ENCODE measurements around the gene AVPR2. TPM values are rescaled to one million over a fixed set of nuclear protein-coding genes. Genes with fewer than 3 reads are reported as not detected.

Gene AVPR2
- total and polyA plus RNA-seq, 9 of the 15 experiments (the other 6 are each of a cell fraction or from before 2014, with no cell fraction given) = not detected

- TF ChIP-seq ZNF133 (CRISPR knock-in tag; IDR thresholded peaks at IDR 0.05) = no peak
- no peak for TF ChIP-seq CREM (IDR thresholded peaks at IDR 0.05; ENCODE audit: low read depth)
- no peak for TF ChIP-seq ZSCAN32 (CRISPR knock-in tag; IDR thresholded peaks at IDR 0.05)
- no peak for TF ChIP-seq HDGF (IDR thresholded peaks at IDR 0.05)
- TF ChIP-seq MCM7 (IDR thresholded peaks at IDR 0.05) = no peak
- TF ChIP-seq ZNF696 (CRISPR knock-in tag; conservative IDR thresholded peaks at IDR 0.05) = no peak
- TF ChIP-seq ARID1B (IDR thresholded peaks at IDR 0.05) = no peak
- TF ChIP-seq VEZF1 (CRISPR knock-in tag; IDR thresholded peaks at IDR 0.05) = 0 out of 2 replicates have a peak, but pooled peaks have one; percentile 27
- TF ChIP-seq NFE2 (IDR thresholded peaks at IDR 0.05; ENCODE audit: low read depth) = peak; percentile 49
- TF ChIP-seq ILF3 (IDR thresholded peaks at IDR 0.05; ENCODE audit: borderline replicate concordance) = no peak
- TF ChIP-seq MED1 (CRISPR knock-in tag; IDR thresholded peaks at IDR 0.05; ENCODE audit: borderline replicate concordance) = no peak
- TF ChIP-seq ZNF316 (IDR thresholded peaks at IDR 0.05) = peak; percentile 28; the same call in 1 of the 2 replicates
- TF ChIP-seq DACH1 (IDR thresholded peaks at IDR 0.05; ENCODE audit: partially characterized antibody) = no peak
- TF ChIP-seq HNRNPUL1 (IDR thresholded peaks at IDR 0.05; ENCODE audit: low read length) = no peak
- TF ChIP-seq HNRNPL (IDR thresholded peaks at IDR 0.05; ENCODE audit: low read depth, low read length) = no peak
- no peak for TF ChIP-seq MYBL2 (IDR thresholded peaks at IDR 0.05; ENCODE audit: low read depth)
- no peak for TF ChIP-seq MYBL2 (CRISPR knock-in tag; IDR thresholded peaks at IDR 0.05; ENCODE audit: borderline replicate concordance)
- TF ChIP-seq GATA2 (CRISPR knock-in tag; IDR thresholded peaks at IDR 0.05) = no peak
- no peak for TF ChIP-seq ZNF282 (CRISPR knock-in tag; IDR thresholded peaks at IDR 0.05)
- no peak for TF ChIP-seq ZNF280B (CRISPR knock-in tag; IDR thresholded peaks at IDR 0.05)
- TF ChIP-seq SIN3B (IDR thresholded peaks at IDR 0.05; ENCODE audit: low read depth) = no peak
- no peak for TF ChIP-seq E2F4 (CRISPR knock-in tag; IDR thresholded peaks at IDR 0.05; ENCODE audit: low read depth)
- no peak for TF ChIP-seq RCOR1 (IDR thresholded peaks at IDR 0.05; ENCODE audit: borderline replicate concordance in 1 of 2, low read depth in 2 of 2, low read length in 2 of 2)
- TF ChIP-seq TFAP4 (CRISPR knock-in tag; IDR thresholded peaks at IDR 0.05; ENCODE audit: borderline replicate concordance) = no peak; the same call in 1 of the 2 replicates
These were observed 37.1 kb downstream of the AVPR2 start (continued) for GRCh38 chrX:153941336-153942252.

Measured in K562 (cell line).